Upper lobe of left lung (tissue), 4 donors: ENCODE data around the gene TMEM178B.

Experiments
- POLR2A ChIP-seq, 4 donors: fragments of 450-650 bp; IDR thresholded peaks; one replicate each; pipeline ENCODE4 v1.5.1; 2016 to 2017; ENCODE audit warnings: antibody characterized with exemption in 4 of 4, mild to moderate bottlenecking in 2 of 4
- TF ChIP-seq, protein P1 (sequence below), 6 experiments: fragments of 450-650 bp in 4 of 6; fragments of 200-600 bp in 2 of 6; sonication (generic) in 2 of 6; IDR thresholded peaks; one replicate each; pipeline ENCODE4 v1.5.1; 2016 to 2019; ENCODE audit warnings: antibody characterized with exemption in 6 of 6

DNA sequence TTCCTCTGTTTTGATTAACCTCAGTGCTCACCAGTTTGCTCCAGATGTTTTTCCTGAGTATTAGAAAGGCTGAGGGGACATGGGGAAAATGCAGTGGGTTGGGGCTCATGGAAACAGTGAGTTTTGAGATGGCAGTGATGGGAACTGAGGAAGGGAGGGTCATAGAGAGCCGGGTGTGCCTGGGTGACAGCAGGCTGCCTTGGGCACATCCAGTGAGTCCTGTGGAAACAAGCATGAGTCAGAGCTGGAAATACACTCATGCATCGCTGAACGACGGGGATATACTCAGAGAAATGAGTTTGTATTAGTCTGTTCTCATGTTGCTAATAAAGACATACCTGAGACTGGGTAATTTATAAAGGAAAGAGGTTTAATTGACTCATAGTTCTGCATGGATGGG lies 202.2 kb downstream of the TMEM178B start:
- TF ChIP-seq, protein P1, sequence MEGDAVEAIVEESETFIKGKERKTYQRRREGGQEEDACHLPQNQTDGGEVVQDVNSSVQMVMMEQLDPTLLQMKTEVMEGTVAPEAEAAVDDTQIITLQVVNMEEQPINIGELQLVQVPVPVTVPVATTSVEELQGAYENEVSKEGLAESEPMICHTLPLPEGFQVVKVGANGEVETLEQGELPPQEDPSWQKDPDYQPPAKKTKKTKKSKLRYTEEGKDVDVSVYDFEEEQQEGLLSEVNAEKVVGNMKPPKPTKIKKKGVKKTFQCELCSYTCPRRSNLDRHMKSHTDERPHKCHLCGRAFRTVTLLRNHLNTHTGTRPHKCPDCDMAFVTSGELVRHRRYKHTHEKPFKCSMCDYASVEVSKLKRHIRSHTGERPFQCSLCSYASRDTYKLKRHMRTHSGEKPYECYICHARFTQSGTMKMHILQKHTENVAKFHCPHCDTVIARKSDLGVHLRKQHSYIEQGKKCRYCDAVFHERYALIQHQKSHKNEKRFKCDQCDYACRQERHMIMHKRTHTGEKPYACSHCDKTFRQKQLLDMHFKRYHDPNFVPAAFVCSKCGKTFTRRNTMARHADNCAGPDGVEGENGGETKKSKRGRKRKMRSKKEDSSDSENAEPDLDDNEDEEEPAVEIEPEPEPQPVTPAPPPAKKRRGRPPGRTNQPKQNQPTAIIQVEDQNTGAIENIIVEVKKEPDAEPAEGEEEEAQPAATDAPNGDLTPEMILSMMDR (IDR thresholded peaks at IDR 0.05): no peak
- no peak for TF ChIP-seq POLR2A (IDR thresholded peaks at IDR 0.05)
